ENCODE results near the gene PHF21B.
"Not testable (repeated sequence)": the region's sequence is repeated elsewhere in the genome, so short reads cannot be mapped to it uniquely, and the experiment has no call there.

The PHF21B gene

DNA sequence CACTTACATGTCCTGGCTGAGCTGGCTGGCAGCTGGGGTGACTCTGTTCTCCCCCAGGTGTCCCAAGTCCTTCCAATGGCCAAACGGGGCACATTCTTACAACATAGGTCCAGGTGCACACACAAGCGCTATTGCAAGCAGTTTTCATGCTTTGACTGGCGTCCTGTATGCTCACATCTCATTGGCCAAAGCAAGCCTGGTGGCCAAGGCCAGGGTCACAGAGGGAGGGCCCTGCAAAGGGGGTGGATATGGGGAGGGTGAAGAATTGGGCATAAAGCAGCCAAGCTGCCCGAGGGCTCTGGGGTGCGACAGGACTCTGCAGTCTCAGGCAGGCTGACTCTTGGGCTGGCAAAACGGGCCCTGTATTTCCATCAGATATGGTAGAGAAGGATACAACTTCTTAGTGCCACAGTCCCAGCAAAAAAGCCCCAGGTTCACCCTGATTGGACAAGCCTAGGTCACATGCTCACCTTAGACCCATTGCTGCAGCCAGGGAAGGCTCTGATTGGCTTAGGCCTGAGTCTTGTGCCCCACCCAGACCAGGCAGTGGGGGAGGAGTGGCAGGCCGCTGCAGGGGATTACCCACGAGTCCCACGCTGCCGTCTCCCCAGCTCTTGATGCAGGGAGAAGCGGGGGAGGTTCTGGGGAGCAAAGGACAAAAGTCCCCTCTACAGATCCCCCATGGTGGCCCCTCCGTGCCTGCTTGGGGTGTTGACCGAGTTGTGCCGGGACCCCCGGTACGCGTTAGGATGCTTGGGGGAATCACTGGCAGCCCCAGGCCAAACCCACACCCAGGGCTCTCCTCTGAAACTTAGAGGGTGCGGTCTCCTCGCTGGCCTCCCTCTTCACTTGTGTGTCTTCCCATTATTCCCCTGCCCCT is 146.6 kb downstream of the PHF21B start:
- no peak for DNase-seq

DNA sequence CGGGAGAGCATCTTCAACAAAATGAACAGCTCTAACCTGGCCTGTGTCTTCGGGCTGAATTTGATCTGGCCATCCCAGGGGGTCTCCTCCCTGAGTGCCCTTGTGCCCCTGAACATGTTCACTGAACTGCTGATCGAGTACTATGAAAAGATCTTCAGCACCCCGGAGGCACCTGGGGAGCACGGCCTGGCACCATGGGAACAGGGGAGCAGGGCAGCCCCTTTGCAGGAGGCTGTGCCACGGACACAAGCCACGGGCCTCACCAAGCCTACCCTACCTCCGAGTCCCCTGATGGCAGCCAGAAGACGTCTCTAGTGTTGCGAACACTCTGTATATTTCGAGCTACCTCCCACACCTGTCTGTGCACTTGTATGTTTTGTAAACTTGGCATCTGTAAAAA is 147.5 kb downstream of the PHF21B start:
- DNase-seq: no peak

GRCh38 chr22:44861245-44861644 is 148.6 kb downstream of the PHF21B start:
- DNase-seq: no peak

DNA sequence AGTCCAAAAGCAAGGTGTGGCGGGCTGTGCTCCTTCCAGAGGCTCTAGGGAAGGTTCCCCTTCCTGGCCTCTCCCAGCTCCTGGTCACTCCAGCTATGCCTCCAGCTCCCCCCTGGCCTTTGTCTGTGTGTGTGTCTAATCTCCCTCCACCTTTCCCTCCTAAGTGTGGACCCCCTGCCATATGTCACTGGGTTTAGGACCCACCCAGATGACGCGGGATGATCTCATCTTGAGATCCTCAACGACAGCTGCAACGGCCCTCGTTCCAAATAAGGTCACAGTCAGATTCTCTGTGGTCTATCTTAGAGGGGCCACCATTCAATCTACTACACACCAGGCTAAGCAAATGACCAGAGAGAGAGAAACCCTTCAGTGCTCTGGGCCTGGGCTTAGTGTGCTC is 149.5 kb downstream of the PHF21B start:
- no peak for DNase-seq

GRCh38 chr22:44859641-44860040 is 150.2 kb downstream of the PHF21B start:
- no peak for DNase-seq

DNA sequence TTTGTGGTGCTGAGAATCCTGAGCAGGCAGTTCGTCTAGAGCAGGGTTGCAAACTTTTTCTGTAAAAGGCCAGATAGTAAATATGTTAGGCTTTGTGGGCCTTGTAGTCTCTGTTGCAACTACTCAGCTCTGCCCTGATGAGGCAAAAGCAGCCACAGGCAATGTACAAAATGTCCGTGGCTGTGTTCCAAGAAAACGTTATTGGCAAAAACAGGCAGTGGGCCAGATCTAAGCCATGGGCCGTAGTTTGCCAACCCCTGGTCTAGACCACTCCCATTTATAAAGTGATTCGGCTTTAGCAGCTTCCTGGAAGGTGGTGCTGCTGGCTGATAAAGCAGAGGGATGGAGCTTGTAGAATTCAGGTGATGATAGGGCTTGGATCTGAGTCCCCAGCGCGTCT is 151.0 kb downstream of the PHF21B start:
- DNase-seq: not testable (repeated sequence)

- no peak for DNase-seq
Measured at GRCh38 chr22:44855855-44856254, 153.9 kb downstream of the PHF21B start.

DNA sequence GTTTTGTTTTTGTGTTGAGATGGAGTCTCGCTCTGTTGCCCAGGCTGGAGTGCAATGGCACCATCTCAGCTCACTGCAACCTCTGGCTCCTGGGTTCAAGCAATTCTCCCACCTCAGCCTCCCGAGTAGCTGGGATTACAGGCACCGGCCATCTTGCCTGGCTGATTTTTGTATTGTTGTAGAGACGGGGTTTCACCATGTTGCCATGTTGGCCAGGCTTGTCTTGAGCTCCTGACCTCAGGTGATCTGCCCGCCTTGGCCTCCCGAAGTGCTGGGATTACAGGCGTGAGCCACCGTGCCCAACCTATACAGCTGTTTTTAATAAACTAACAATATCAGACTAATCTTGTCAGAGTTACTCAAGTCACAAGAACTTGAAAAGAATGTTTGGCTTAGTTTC is 155.2 kb downstream of the PHF21B start:
- not testable (repeated sequence) for DNase-seq

GRCh38 chr22:44850946-44851345 is 158.9 kb downstream of the PHF21B start:
- no peak for DNase-seq

DNA sequence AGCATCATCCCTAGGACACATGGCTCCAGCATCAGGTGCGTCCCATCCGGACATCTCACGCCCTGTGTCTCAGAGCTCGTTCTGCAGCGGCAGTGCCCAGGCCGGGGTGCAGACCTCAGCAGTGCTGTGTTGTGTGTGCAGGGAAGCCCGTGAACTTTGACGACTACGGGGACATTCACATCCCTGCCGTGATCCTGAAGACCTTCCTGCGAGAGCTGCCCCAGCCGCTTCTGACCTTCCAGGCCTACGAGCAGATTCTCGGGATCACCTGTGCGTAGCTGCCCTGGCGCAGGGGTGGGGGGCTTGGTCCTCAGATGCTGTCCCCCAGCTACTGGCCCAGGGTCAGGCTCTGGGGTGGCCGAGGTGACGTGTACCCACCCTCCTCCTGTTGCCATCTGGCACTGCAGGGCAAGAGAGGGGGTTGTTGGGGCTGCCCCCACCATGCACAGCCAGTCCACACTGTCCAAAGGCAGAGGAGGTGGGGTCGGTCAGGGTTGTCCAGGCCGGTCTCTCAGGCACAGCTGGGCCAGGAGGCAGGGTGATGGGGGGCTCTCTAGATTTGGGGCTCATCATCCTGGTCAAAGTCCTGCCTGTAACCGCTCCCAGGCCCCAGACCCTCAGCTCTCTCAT is 160.9 kb downstream of the PHF21B start:
- no peak for DNase-seq

DNA sequence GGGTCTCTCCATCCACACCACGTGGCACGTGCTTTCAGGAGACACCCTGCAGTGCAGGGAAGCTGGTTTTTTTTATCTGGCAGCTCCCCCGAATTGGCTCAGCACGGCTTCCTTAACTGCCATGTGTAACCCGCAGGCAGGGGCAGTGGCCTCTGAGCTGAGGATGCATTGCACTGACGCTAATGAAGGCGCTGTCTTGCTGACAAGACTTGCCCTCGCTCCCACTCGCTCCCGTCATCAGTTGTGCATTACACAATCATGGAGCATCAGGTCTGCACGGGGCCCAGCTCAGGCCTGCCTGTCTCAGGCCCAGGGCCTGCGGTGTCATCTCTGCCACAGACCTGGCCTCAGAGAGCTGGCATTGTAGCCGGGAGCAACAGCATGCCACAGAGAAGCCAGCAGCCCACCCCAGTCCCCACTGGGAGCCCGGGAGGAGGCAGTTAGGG is 161.5 kb downstream of the PHF21B start:
- no peak for DNase-seq

GRCh38 chr22:44847892-44848291 is 161.9 kb downstream of the PHF21B start:
- no peak for DNase-seq

GRCh38 chr22:44847380-44847779 is 162.4 kb downstream of the PHF21B start:
- DNase-seq: no peak

GRCh38 chr22:44846726-44847275 is 163.0 kb downstream of the PHF21B start:
- no peak for DNase-seq

DNA sequence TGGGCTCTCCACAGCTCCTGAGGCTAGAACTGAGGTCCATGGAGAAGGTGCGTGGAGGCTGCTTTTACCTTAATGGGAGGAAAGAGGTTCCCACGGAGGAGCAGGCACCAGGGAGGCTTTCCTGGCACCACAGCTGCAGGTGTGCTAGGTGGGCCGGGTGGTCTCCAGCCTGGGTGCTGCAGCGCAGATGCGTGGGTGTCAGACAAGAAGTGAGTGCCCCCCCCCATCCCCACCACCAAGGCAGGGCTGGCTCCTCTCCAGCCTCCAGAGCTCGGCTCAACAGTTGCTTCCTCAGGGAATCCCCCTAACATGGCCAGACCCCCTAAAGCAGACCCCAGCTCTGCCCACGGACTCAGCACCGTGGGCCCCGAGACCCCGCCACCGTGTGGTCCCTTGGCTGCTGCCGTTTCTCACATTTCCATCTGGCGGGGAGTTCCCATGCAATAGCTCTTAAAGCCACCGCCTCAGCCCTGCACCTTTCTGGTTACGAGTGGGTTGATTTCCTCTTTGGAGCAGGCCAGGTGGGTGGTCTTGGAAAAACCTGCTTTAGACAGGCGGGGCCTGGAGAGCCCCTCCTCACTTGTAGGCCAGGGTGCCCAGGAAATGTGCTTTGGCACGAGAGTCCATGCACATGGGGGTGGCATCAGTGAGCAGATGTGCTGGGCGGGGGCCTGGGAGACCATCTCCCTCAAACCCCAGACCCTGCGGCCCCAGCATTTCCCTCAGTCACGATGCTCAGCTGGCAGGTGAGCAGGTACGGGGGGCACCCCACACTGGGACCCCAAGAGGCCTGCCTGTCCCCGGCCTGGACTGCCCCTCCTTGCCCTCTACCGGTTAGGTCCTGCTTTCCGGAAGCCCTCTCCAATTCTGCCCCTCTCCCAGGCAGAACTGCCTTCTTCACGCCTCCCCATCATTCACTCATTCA is 163.7 kb downstream of the PHF21B start:
- no peak for DNase-seq

DNA sequence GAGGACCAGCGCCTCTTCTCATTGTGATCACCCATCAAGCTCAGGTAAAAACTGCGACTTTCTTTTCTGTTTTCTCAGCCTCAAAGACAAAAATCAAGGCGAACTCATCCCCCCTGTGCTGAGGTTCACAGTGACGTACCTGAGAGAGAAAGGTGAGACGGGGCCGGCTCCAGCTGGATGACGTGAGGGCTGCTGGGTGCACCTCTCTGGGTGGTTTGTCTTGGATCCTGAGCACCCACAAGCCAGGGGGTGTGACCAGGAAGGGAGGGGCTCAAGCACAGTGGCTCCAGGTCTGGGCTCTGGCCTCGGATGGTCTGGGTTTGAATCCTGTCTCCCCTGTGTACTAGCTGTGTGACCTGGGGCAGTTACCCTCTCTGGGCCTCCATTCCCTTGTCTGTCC is 164.6 kb downstream of the PHF21B start:
- DNase-seq: no peak

DNA sequence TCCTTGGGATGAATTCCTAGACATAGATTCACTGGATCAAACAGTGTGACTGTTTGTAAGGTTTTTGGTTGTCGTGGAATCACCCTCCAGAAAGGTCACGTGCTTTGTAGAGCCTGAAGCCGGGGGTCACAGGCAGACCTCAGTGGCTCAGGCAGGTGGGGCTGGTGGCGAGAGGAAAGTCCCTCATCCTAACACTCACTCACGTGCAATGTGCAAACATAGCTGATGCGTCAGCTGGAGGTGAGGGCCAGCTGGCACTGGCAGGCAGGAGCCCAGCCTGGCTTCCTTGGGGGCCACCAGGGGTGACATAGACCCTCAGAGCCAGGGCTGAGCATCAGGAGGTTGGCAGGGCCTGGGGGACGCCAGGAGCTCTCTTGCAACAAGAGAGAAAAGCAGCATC is 167.4 kb downstream of the PHF21B start:
- DNase-seq: no peak

DNA sequence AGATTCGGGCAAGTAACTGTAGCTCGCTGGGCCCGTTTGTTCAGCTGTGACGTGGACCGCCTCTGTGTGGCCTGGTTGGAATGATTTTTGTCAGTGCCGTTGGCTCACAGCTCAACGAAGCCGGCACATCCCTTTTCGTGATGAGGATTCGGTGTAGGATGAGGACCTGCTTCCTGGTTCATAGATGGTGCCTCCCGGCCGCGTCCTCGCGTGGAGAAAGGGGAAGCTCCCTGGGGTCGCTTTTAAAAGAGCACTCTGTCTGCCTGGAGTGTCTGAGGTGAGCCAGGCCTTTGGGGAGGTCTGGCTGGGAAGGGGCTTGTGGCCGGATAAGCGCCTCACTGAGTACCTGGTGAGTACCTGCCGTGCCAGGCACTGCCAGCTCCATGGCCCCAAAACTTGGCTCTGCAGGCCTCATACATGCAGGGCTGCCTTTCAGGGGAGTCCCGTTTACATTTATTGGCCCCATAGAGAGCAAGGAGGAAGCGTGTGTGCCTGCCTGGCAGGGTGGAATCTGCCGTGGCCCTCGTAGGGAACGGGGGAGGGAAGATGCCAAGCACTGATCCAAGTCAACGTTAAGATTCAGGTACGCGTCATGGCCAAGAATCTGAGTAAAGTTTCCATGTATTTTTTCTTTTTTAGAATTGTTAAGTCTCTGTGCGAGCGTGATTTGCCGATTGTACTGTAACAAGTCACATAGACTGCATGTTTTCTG is 169.0 kb downstream of the PHF21B start:
- DNase-seq: no peak

GRCh38 chr22:44839721-44840120 is 170.1 kb downstream of the PHF21B start:
- DNase-seq: no peak

GRCh38 chr22:44839061-44839460 is 170.7 kb downstream of the PHF21B start:
- no peak for DNase-seq

- no peak for DNase-seq
Measured at GRCh38 chr22:44838316-44839016, 171.3 kb downstream of the PHF21B start.

GRCh38 chr22:44837481-44837880 is 172.3 kb downstream of the PHF21B start:
- no peak for DNase-seq

All from NCI-H510A (cell line).